Upper lobe of left lung (tissue), 6 donors: ENCODE results near the gene PNPLA2. TPM values are rescaled to one million over a fixed set of nuclear protein-coding genes. Genes with fewer than 3 reads are reported as not detected.

Experiments
- ATAC-seq, 2 donors: fragments of 200-7000 bp; cut with Tn5 transposase; one replicate each; pipeline ENCODE4 v1.9.1; 2022; ENCODE audit warnings: mild to moderate bottlenecking in 2 of 2, moderate library complexity in 2 of 2; ENCODE audit not compliant: low FRiP score in 2 of 2
- DNase-seq, 2 donors: peaks; one replicate each; pipeline ENCODE4 v3.0.0-alpha.2; 2019 to 2020
- H3K27ac ChIP-seq, 4 donors: fragments of 200-600 bp; sonication (generic); one replicate each; pipeline ENCODE4 v1.5.1; 2016 to 2019
- H3K27me3 ChIP-seq, 4 donors: fragments of 200-600 bp; sonication (generic); one replicate each; pipeline ENCODE4 v1.5.1; 2017 to 2019
- H3K36me3 ChIP-seq, 4 donors: fragments of 200-600 bp; sonication (generic); one replicate each; pipeline ENCODE4 v1.5.1; 2016 to 2019
- H3K4me1 ChIP-seq, 4 donors: fragments of 200-600 bp; sonication (generic); one replicate each; pipeline ENCODE4 v1.5.1; 2018 to 2019
- H3K4me3 ChIP-seq, 4 donors: fragments of 200-600 bp; sonication (generic); one replicate each; pipeline ENCODE4 v1.5.1; 2017 to 2019; ENCODE audit warnings: mild to moderate bottlenecking in 2 of 4, moderate library complexity in 1 of 4
- H3K9me3 ChIP-seq, 4 donors: fragments of 200-600 bp; sonication (generic); one replicate each; pipeline ENCODE4 v1.5.1; 2018 to 2019
- CTCF ChIP-seq, 6 experiments: fragments of 450-650 bp in 4 of 6; fragments of 200-600 bp in 2 of 6; sonication (generic) in 2 of 6; IDR thresholded peaks; one replicate each; pipeline ENCODE4 v1.5.1; 2016 to 2019; ENCODE audit warnings: antibody characterized with exemption in 6 of 6
- EP300 ChIP-seq, 4 donors: sonication (generic); formaldehyde crosslinking; IDR thresholded peaks; one replicate each; pipeline ENCODE4 v1.5.1; 2017; ENCODE audit warnings: antibody characterized with exemption in 4 of 4, control low read depth in 2 of 4
- POLR2A ChIP-seq, 4 donors: fragments of 450-650 bp; IDR thresholded peaks; one replicate each; pipeline ENCODE4 v1.5.1; 2016 to 2017; ENCODE audit warnings: antibody characterized with exemption in 4 of 4, mild to moderate bottlenecking in 2 of 4
- POLR2AphosphoS5 ChIP-seq, 2 donors: sonication (generic); formaldehyde crosslinking; IDR thresholded peaks; one replicate each; pipeline ENCODE4 v1.5.1; 2017; ENCODE audit warnings: antibody characterized with exemption in 2 of 2
- WGBS, 2 donors: methylation state at CpG; one replicate each; pipeline ENCODE4 v1.1.5; 2017 to 2018; 5-methylcytosine and 5-hydroxymethylcytosine counted together
- total RNA-seq, 6 donors: library from RNA; depleted of rRNA in 4 of 6; stranded (reverse); fragments of >200 nt in 4 of 6; gene quantifications; one replicate each; pipeline versions ENCODE4 v1.1.0 to v1.2.1, GENCODE V29; 2016 to 2021
- donor health status: DM: no; HTN: no; CAD: no; lungs with moderate emphysema.
- donor health status: DM: no; HTN: yes; CAD: no; lungs with severe emphysema.

PNPLA2 gene
- total RNA-seq, 6 donors from 2014 or later = 74.5 to 303 (median 164) TPM

DNA sequence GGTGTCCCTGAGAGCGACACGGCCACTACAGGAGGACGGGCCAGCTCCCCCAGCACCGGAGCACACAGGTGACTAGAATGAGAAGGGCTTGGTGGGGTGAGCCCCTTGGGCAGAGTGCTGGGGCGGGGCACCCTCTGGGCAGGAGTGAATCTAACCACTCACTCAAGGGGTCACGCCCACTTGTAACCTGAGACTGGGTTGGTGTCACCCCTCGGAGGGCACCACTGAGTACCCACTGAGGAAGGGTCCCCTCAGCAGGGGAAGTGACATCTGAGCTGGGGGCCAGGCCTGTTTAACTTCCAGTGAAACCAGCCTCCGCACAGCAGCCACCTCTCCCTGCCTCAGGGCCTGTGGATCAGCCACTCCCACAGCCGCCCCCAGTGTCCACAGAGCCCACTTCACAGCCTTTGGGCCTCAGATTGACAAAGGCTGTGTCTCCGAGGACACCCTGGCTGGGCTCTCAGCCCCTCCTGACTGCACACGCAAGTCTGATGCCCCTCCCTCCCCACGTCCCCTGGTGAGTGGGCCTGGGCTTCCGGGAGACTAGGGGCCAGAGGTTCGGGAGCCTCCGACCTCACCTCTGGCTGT is 47.0 kb upstream of the PNPLA2 start:
- no peak for ATAC-seq
- no peaks in the 10 kb centered on the region for H3K9me3 ChIP-seq
- no peaks in the 10 kb centered on the region for H3K27me3 ChIP-seq
- 92 to 93% methylated on average over 3 to 12 of the region's 15 CpGs for WGBS, 2 donors
- H3K4me1 ChIP-seq = peaks cover 15 to 30% (median 19%) of the 10 kb centered on the region in 4 donors
- peak in 1 of 2 donors; percentile 49 for DNase-seq
- no peak overlapping the region for H3K27ac ChIP-seq
- peaks cover 5 to 46% (median 43%) of the 10 kb centered on the region in 4 donors for H3K36me3 ChIP-seq
- H3K4me3 ChIP-seq = no peak overlapping the region
- no peak for TF ChIP-seq CTCF (IDR thresholded peaks at IDR 0.05)
- TF ChIP-seq EP300 (IDR thresholded peaks at IDR 0.05) = no peak
- no peak for TF ChIP-seq POLR2A (IDR thresholded peaks at IDR 0.05)
- no peak for TF ChIP-seq POLR2AphosphoS5 (IDR thresholded peaks at IDR 0.05)

DNA sequence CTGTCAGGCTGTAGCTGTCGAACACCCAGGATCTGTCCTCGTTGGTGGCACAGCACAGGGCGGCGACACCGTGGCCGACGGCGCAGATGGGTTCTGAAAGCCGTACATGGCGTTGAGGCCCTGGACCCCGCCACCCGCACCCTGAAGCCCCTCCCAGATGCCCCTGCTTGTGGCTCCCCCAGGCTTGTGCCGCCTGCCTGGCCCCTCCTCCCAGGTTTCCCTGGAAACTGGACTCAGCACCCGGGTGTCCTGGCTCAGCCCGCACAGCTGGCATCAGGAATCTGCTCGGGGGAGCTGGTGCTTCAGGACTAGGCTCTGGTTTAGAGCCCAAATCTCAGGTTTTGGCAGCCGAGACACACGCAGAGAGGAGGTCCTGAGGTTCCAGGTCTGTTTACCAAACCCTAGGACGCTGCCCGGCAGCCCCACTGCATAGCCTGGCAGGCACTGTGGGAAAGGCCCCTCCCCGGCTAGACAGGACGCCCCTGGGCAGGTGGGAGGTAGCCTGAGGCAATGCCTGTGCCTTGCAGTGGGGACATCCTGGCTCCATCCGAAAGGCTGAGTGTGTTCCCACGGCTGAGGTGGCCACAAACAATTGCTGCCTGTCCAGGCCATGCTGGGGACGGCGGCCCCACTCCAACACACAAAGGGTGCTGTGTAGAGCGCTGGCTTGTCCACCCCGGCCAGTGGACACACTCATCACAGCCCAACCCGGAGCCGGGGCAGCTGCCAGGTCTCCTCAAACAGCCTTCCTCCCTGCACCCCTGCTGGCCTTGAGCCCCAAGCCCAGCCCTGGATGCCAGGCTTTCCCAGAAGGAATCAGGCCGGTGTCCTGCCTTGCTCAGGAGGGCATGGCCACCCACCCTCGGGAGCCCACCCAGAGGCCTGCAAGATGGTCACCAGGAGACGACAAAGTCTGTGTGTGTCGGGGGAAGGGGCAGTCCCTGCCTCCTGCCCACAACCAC is 46.0 kb upstream of the PNPLA2 start:
- H3K4me3 ChIP-seq = no peak overlapping the region
- peaks cover 15 to 31% (median 21%) of the 10 kb centered on the region in 4 donors for H3K4me1 ChIP-seq
- H3K36me3 ChIP-seq = peaks cover 5 to 45% (median 42%) of the 10 kb centered on the region in 4 donors
- no peaks in the 10 kb centered on the region for H3K27me3 ChIP-seq
- DNase-seq (peak in 1 of 2 donors; percentile 80), ATAC-seq (no peak)
- H3K27ac ChIP-seq = no peak overlapping the region
- H3K9me3 ChIP-seq = no peaks in the 10 kb centered on the region
- TF ChIP-seq POLR2AphosphoS5 (IDR thresholded peaks at IDR 0.05) (no peak), CTCF (IDR thresholded peaks at IDR 0.05) (no peak), POLR2A (IDR thresholded peaks at IDR 0.05) (no peak), EP300 (IDR thresholded peaks at IDR 0.05) (no peak)
- 87 to 100% methylated on average over 2 to 32 of the region's 34 CpGs for WGBS, 2 donors

DNA sequence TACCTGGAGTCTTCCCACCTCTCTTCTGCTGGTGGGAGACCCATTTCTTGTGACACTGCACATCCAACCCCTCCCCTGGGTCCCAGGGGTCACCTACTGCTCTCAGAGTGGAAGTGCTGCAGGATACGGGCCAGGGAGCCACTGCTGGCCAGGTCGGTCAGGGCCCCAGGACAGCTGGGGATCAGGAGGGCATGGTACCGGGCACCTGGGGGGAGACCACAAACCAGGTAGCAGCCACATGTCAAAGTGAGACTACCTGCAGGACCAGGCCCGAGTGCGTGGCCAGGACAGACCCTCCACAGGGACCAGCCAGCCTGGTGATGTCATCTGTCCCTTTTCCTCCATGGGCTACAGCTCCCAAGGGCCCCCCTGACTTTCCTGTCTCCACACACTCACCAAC is 45.3 kb upstream of the PNPLA2 start:
- WGBS, 2 donors = 98% methylated on average over 5 of the region's 5 CpGs; no CpG with 5 or more reads in 1 of the 2 donors
- DNase-seq = no peak
- Histone ChIP-seq H3K36me3 (peaks cover 5 to 45% (median 42%) of the 10 kb centered on the region in 4 donors), H3K27me3 (no peaks in the 10 kb centered on the region), H3K27ac (no peak overlapping the region), H3K4me3 (no peak overlapping the region), H3K9me3 (no peaks in the 10 kb centered on the region), H3K4me1 (peaks cover 15 to 37% (median 27%) of the 10 kb centered on the region in 4 donors)
- TF ChIP-seq POLR2A (IDR thresholded peaks at IDR 0.05) (no peak), CTCF (IDR thresholded peaks at IDR 0.05) (no peak), EP300 (IDR thresholded peaks at IDR 0.05) (no peak), POLR2AphosphoS5 (IDR thresholded peaks at IDR 0.05) (no peak)
- ATAC-seq = no peak

- no peaks in the 10 kb centered on the region for H3K27me3 ChIP-seq
- ATAC-seq = no peak
- no peak for DNase-seq
- peaks cover 15 to 41% (median 30%) of the 10 kb centered on the region in 4 donors for H3K4me1 ChIP-seq
- TF ChIP-seq POLR2A (IDR thresholded peaks at IDR 0.05) = no peak
- no peak for TF ChIP-seq EP300 (IDR thresholded peaks at IDR 0.05)
- TF ChIP-seq CTCF (IDR thresholded peaks at IDR 0.05) = no peak
- no peak for TF ChIP-seq POLR2AphosphoS5 (IDR thresholded peaks at IDR 0.05)
- no peaks in the 10 kb centered on the region for H3K9me3 ChIP-seq
- no peak overlapping the region for H3K4me3 ChIP-seq
- WGBS, 2 donors = 95% methylated on average over 9 of the region's 9 CpGs; no CpG with 5 or more reads in 1 of the 2 donors
- H3K36me3 ChIP-seq = peaks cover 5 to 45% (median 42%) of the 10 kb centered on the region in 4 donors
- no peak overlapping the region for H3K27ac ChIP-seq
Observed at GRCh38 chr11:773830-774229, 44.9 kb upstream of the PNPLA2 start.
